Peyer's patch (tissue), 4 donors: ENCODE results near the gene ST6GAL1.

Source experiments
- CTCF ChIP-seq, 6 experiments: fragments of 450-650 bp in 4 of 6; fragments of 200-600 bp in 2 of 6; sonication (generic) in 1 of 6; IDR thresholded peaks; one replicate each; pipeline ENCODE4 v1.5.1; 2017 to 2019; ENCODE audit warnings: antibody characterized with exemption in 6 of 6, mild to moderate bottlenecking in 3 of 6, moderate library complexity in 1 of 6
- POLR2A ChIP-seq, 2 donors: fragments of 450-650 bp; IDR thresholded peaks; one replicate each; pipeline ENCODE4 v1.5.1; 2017; ENCODE audit warnings: antibody characterized with exemption in 2 of 2, mild to moderate bottlenecking in 2 of 2, moderate library complexity in 2 of 2

GRCh38 chr3:186985661-186986364 lies 55.5 kb downstream of the ST6GAL1 start:
- TF ChIP-seq POLR2A (IDR thresholded peaks at IDR 0.05) (no peak), CTCF (IDR thresholded peaks at IDR 0.05) (no peak)
